GM21576 (cell line): ENCODE results near the gene XKR8.

Experiments used
- ATAC-seq: cut with Tn5 transposase; IDR thresholded peaks from one replicate; pipeline ENCODE4 v1.9.1; 2021; ENCODE audit warnings: mild to moderate bottlenecking, moderate library complexity; ENCODE audit not compliant: unreplicated experiment

XKR8 gene

GRCh38 chr1:27954186-27954585 lies 5.6 kb upstream of the XKR8 start:
- ATAC-seq: no peak

- no peak for ATAC-seq
Measured at GRCh38 chr1:27955076-27955475, 4.7 kb upstream of the XKR8 start.

DNA sequence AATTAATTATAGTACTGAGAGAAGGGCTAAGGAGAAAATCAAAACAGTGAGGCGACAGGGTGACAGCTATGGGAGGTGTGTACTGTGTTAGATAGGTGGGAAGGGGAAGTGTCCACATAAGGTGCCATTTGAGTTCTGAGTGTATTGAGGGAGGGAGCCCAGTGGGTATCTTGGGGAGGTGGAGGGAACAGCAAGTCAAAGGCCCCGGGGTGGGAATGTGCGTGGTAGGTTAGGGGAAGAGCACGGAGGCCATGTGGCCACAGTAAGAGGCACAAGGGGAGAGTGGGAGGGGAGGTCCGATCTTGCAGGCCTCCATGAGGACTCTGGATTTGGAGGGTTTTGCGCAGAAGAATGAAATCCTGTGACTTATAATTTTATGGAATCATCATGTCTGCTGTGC lies 3.0 kb upstream of the XKR8 start:
- ATAC-seq: no peak

- ATAC-seq: no peak
Measured at GRCh38 chr1:27957655-27958054, 2.1 kb upstream of the XKR8 start.

DNA sequence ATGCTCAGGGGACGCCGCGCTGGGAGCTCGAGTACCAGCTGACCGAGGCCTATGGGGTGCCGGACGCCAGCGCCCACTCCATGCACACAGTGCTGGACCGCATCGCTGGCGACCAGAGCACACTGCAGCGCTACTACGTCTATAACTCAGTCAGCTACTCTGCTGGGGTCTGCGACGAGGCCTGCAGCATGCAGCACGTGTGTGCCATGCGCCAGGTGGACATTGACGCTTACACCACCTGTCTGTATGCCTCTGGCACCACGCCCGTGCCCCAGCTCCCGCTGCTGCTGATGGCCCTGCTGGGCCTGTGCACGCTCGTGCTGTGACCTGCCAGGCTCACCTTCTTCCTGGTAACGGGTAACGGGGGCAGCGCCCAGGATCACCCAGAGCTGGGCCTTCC lies 1.3 kb upstream of the XKR8 start:
- no peak for ATAC-seq

- ATAC-seq: no peak
Measured at GRCh38 chr1:27960762-27961645, 1.2 kb downstream of the XKR8 start.

DNA sequence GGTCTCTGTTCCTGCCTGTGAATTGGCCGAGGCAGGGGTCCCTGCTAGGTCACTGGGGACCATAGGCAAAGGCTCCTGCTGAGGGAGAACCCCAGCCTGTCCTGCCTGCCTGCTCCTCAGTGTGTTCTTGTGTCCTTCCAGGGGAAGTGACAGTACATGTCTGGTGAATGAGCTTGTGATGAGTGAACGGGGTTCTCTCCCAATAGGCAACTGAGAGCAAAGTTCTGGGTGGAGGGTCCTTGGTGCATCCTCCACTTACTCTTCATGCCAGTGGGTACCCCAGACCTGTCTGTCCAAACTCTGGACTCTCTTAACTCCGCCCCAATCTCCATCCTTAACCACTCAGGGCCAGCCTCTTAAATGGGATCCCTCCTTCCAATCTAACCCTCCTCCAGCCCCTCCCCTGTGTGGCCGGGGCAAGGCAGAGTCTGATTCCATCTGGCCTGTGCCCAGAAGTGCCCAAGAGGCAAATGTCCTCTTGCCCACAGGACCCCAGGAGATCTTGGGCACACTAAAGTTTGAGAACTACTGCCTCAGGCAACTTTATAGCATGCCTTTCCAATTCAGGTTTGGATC lies 2.0 kb downstream of the XKR8 start:
- ATAC-seq: no peak

DNA sequence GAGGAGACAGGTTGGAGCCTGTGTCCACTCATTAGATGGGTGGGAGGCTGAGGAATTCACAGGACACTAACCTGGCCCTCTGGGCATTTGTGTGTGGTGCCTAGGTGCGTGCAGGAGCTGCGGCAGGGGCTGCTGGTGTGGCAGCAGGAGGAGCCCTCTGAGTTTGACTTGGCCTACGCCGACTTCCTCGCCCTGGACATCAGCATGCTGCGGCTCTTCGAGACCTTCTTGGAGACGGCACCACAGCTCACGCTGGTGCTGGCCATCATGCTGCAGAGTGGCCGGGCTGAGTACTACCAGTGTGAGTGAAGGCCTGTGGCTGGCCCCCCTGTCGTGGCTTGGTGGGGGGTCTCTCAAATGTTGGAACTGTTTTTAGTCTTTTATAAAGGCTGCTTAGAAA lies 3.6 kb downstream of the XKR8 start:
- ATAC-seq: no peak

DNA sequence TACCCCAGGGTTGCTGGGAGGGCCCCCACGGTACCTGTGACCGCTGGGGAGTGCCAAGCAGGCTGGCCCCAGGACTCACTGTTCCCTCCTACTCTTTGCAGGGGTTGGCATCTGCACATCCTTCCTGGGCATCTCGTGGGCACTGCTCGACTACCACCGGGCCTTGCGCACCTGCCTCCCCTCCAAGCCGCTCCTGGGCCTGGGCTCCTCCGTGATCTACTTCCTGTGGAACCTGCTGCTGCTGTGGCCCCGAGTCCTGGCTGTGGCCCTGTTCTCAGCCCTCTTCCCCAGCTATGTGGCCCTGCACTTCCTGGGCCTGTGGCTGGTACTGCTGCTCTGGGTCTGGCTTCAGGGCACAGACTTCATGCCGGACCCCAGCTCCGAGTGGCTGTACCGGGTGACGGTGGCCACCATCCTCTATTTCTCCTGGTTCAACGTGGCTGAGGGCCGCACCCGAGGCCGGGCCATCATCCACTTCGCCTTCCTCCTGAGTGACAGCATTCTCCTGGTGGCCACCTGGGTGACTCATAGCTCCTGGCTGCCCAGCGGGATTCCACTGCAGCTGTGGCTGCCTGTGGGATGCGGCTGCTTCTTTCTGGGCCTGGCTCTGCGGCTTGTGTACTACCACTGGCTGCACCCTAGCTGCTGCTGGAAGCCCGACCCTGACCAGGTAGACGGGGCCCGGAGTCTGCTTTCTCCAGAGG lies 6.8 kb downstream of the XKR8 start:
- ATAC-seq: no peak

DNA sequence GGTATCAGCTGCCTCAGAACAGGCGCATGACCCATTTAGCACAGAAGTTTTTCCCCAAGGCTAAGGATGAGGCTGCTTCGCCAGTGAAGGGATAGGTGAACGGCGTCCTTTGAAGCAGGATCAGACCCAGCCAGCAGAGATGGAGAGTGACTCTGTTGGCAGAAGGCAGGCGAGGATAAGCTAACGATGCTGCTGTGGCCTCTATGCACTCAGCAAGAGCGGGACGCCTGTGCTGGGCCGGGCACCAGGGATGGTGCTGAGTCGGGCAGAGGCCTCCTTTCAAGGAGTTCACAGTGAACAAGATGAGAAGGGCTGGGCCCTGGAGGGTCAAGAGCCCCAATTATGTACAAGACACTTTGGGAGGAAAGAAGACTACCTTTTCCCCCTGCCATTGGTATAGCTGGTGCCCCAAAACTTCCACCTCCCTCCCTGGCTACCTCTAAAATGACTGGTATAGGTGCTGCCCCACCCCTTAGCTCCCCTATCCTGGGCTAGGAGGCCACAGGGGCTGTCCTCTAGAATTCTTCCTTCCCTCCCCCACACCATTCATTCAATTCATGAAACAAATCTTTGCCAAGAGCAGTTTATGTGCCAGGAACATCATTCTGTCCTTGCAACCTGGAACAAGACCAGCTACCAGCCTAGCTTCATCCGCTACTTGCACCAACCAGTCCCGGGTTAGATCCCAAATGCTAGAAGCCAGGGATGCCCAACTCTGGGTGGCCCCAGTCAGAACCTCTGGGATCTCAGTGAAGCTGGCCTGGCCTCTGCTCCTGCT lies 7.5 kb downstream of the XKR8 start:
- ATAC-seq: no peak

GRCh38 chr1:27967884-27968466 lies 8.2 kb downstream of the XKR8 start:
- no peak for ATAC-seq

DNA sequence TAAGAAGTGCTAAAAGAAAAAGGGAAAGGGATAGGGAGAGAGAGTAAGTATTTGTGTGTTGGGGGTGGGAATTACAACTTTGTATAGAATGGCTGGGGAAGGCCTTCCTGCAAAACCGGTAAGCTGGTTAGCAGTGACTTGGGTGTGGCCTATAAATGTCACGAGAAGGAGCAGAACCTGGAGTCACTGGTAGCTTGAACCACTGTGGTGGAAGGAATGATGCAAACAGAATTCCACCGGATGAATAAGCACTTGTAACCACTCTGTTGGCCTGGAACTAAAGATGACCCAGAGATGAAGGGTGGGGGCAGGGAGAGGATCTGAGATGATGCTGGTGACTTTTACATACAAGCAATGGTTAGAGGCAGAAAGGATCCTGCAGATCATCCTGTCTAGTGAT lies 8.9 kb downstream of the XKR8 start:
- no peak for ATAC-seq

DNA sequence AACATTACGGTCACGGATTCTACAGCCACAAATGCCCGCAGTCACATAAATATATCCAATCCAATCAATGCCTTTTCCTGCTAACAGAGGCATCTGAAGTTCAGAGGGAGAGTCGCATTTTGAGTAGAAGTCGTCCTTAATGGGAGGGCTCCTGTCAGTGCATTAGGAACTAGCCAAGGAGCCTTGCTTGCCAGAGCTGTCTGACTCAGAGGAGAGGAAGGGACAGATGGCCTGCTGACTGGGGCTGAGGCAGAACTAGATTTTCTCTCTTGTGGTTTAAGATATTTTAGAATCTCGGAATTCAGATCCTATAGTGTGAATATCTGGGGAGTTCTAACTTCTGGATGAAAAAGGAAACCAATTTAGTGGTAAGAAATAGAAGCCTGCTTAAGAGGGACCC lies 10.6 kb downstream of the XKR8 start:
- no peak for ATAC-seq

GRCh38 chr1:27971674-27972073 lies 11.9 kb downstream of the XKR8 start:
- ATAC-seq: no peak

GRCh38 chr1:27972141-27972540 lies 12.4 kb downstream of the XKR8 start:
- ATAC-seq: no peak

DNA sequence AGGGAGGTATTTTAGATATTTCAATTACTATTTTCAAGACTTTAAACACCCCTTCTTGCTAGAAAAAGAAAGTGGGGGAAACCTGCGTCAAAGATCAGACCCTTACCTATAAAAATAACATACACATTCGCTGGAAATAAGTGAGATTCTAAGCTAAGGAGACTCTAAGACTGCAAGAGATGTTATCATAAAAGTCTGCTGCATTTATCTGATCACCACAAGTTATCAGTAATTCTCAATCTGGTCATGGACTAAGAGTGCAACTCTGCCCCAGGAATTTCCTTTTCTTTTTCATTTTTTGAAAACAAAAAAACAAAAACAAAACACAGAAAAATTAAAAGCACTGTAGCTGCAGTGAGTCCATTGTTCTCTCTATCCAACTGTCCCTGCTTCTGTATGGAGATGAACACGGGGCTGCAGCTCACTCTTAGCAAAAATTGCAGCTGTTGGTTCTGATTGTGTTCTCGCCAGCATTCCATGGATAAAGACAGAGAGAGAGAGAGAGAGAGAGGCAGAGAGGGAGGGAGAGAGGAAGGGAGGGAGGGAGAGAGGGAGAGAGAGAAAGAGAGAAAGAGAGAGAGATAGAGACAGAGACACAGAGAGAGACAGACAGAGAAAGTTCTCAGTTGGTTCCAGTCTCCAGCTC lies 14.1 kb downstream of the XKR8 start:
- no peak for ATAC-seq

GRCh38 chr1:27974417-27974781 lies 14.6 kb downstream of the XKR8 start:
- no peak for ATAC-seq

DNA sequence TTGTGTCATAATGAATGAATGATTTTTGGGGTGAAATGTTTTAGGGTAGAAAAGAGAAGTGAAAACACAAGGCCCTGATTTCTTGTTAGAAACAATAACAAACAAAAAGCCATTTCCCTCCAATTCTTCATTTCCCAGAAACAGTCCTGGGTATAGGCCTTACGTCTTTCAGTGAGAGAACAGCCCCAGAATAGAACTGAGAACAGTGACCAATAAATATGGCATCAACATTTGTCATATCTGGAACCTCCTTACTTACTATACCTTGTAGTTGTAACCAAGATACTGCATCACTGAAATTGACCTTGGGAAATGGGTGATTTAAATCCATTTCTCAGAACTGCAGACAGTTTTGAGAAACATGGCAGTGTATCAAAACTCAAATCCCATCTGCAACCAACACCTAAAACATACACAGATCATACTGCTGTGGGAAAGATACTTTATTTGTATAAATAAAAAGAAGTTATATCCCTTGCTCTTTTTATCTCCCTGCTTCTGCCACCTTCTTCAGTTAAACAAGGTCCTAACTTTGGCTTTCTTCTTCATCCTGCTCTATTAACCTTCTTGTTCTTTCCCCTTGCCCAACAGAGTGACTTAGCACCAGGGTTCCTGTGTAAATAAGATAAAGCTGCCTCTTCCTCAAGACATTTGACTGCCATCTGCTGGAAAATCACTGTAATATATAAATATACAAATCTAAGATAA lies 19.5 kb downstream of the XKR8 start:
- ATAC-seq: no peak

GRCh38 chr1:27979859-27980201 lies 20.1 kb downstream of the XKR8 start:
- ATAC-seq: no peak
